ENCODE measurements around the gene ARHGAP26.

GRCh38 chr5:143225511-143225910 is 455.3 kb downstream of the ARHGAP26 start:
- no peak for TF ChIP-seq CTCF (IDR thresholded peaks at IDR 0.05)
- TF ChIP-seq POLR2A (IDR thresholded peaks at IDR 0.05): no peak
